Adipocyte (in vitro differentiated cells): ENCODE results near the gene SYNCRIP.

ENCODE experiments used
- DNase-seq: peaks from one replicate; pipeline ENCODE4 v3.0.0-alpha.2; 2015; ENCODE audit warnings: low read depth
- H3K27me3 ChIP-seq: replicated peaks from 2 replicates; pipeline ENCODE4 v1.7.0; 2013; ENCODE audit warnings: mild to moderate bottlenecking, low read length, moderate library complexity; ENCODE audit not compliant: control insufficient read depth, insufficient read depth
- H3K36me3 ChIP-seq: 2 replicates; pipeline ENCODE4 v1.7.0; 2013; ENCODE audit warnings: low read length, mild to moderate bottlenecking, moderate library complexity; ENCODE audit not compliant: control insufficient read depth, insufficient read depth, severe bottlenecking
- H3K4me1 ChIP-seq: 2 replicates; pipeline ENCODE4 v1.7.0; 2013; ENCODE audit warnings: mild to moderate bottlenecking, low read length, moderate library complexity; ENCODE audit not compliant: control insufficient read depth, insufficient read depth
- H3K4me3 ChIP-seq: 2 replicates; pipeline ENCODE4 v1.7.0; 2013; ENCODE audit warnings: mild to moderate bottlenecking, low read length, moderate library complexity
- H3K9ac ChIP-seq: 2 replicates; pipeline ENCODE4 v1.7.0; 2013; ENCODE audit warnings: mild to moderate bottlenecking, low read length, moderate library complexity
- H3K9me3 ChIP-seq: 2 replicates; pipeline ENCODE4 v1.7.0; 2013; ENCODE audit warnings: mild to moderate bottlenecking, low read length, moderate library complexity; ENCODE audit not compliant: control insufficient read depth

Gene SYNCRIP

DNA sequence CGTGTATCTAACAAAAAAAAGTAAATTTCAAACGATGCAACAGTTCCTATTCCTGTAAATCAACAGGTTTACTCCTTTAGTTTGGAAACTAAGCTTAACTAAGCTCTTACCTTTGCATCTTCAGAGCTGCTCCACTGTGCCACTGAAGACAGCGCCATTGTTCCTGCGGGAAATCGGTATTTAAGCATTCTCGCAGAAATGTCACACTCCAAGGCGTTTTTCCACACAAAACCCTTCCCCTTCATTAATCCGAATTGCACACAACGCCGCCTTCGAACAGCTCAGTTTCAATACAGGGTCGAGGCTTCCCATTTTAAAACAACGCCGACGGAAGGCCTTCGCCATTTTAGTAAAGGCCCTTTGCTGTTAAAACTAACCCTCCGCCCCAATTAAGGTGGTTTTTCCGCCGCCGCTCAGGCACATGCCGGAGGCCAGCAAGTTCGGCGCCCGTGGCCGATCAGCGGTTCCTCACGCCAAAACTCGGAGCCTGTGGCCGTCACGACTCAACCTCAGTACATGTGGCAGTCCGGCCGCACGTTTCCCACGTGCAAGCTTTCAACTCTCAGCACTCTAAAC, 35.4 kb upstream of the SYNCRIP start:
- no peak for DNase-seq
- Histone ChIP-seq H3K9me3 (no peaks in the 10 kb centered on the region), H3K4me1 (peaks cover 30% of the 10 kb centered on the region)

DNA sequence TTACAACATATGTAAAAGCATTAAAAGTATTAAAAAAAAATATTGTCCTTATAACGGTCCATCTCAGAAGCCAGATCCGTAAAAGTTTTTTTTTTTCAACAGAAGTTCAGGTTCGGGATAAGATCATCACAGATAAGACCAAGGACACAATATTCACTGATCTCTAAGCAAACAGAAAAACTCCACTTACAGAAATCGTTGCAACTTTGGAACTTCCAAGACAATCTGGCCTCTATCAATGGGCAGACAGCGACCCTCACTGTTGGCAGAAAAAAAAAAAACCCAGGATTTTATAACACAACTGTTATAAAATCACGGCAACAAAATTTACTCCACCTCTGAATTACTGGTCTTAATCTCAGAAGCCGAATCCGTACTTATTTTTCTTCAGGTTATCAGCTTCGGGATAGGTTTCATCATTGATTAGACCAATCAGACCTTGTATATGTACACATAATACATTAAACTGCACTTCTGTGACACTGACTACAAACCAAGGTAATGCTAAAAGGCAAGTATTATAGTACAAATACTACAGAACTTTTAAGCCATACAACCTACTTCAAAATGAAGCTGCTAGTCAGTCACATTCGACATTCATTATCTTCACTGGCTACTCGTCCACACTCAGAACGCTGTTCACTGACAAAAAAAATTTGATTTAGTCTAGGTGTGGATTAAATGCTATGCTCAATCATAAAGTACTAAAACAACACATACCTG, 34.7 kb upstream of the SYNCRIP start:
- H3K36me3 ChIP-seq, result peaks cover 23% of the 10 kb centered on the region
- H3K9me3 ChIP-seq, result no peaks in the 10 kb centered on the region
- H3K4me3 ChIP-seq, result peak overlapping the region; percentile 99
- peaks cover 30% of the 10 kb centered on the region for H3K4me1 ChIP-seq
- H3K27me3 ChIP-seq, result no peaks in the 10 kb centered on the region
- H3K9ac ChIP-seq, result peak overlapping the region; percentile 99
- peak; percentile 54 for DNase-seq

More for the DNA sequence above, 35.4 kb upstream of the SYNCRIP start:
- Histone ChIP-seq H3K27me3 (no peaks in the 10 kb centered on the region), H3K36me3 (peaks cover 23% of the 10 kb centered on the region), H3K4me3 (peak overlapping the region; percentile 99), H3K9ac (peak overlapping the region; percentile 99)

DNA sequence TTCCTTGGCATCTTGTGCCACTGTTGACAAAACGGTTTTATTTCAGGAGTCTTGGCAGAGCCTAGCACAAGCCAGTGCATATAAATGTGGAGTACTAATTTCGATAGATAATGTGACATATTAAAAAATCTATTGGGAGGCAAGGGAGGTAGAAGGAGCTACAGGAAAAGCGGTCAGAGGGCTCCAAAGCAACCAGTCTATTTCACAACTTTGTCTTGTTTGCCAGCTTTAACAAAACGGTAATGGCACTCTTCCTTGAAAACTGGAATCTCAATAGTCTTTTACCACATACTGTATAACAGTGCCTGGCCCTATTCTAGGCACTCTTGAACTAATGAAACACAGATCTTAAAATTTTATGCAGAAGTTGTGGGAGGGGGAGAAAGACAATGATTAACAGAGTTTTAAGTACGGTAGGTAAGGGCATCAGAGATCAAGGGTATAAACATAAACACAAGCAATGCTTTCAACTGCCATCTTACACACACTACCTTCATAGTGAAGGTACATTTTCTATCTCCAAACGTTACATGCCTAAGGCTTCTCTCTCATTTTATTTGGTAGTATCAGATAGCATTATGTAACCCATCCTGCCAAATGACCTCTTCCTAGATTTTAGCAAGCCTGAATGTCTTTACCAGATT, 33.5 kb upstream of the SYNCRIP start:
- H3K4me1 ChIP-seq, result peaks cover 30% of the 10 kb centered on the region
- H3K4me3 ChIP-seq, result peak overlapping the region; percentile 99
- peaks cover 23% of the 10 kb centered on the region for H3K36me3 ChIP-seq
- no peaks in the 10 kb centered on the region for H3K27me3 ChIP-seq
- no peaks in the 10 kb centered on the region for H3K9me3 ChIP-seq
- peak; percentile 51 for DNase-seq
- peak overlapping the region; percentile 99 for H3K9ac ChIP-seq

DNA sequence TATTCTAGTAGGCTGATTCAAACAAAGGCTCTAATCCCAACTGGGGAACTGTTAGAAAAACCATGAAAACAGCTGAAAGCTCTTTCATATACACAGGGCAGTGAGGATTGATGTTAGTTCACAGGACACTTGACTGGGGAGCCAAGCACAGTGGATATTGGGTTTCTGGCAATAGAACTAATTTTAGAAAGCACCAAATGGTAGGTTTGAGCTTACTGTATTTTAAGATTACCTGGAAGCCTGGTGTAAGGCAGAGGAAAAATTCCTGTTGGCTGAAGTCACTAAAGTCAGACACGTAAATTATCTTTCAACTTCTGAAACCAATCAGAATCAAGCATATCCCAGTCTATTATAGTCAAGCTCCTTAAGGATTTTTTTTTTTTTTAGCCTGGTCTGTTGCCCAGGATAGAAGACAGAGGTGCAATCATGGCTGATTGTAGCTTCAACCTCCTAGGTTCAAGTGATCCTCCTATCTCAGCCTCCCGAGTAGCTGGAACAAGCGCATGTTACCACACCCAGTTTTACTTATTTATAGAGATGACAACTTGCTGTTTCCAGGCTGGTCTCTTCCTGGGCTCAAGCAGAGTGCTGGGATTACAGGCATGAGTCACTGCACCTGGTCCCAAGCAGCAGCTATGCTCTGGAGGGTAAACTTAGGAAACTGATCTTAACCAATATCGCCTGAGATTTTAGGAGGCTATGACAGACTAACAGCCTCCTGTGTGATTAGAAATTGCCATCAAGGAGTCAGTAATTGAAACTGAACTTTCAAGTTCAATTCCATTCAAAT, 32.5 kb upstream of the SYNCRIP start:
- peaks cover 23% of the 10 kb centered on the region for H3K36me3 ChIP-seq
- peak; percentile 41 for DNase-seq

DNA sequence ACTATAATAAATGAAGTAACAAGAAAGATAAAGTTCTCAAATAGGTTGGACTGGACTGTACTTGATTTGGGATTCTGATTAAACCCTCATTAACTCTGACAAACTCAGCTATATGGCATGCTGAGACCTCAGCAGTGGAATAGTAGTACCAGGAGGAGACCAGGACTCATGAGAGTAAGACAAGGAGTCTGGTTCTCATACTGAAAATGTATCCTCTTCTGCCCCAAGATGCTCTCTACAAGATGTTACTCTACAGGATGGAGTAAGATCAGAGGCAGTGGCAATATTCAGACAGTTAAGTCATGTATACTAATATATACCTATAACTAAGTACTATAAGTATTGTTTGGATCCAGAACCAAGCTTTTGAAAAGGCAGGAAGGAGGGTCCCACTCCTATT, 31.9 kb upstream of the SYNCRIP start:
- Histone ChIP-seq H3K27me3 (no peaks in the 10 kb centered on the region), H3K9ac (no peak overlapping the region), H3K36me3 (peaks cover 23% of the 10 kb centered on the region), H3K4me3 (peak overlapping the region; percentile 99), H3K9me3 (no peaks in the 10 kb centered on the region), H3K4me1 (peaks cover 37% of the 10 kb centered on the region)
- DNase-seq, result peak; percentile 6

More for the DNA sequence above, 32.5 kb upstream of the SYNCRIP start:
- peak overlapping the region; percentile 99 for H3K9ac ChIP-seq
- H3K4me1 ChIP-seq, result peaks cover 34% of the 10 kb centered on the region
- H3K9me3 ChIP-seq, result no peaks in the 10 kb centered on the region
- no peaks in the 10 kb centered on the region for H3K27me3 ChIP-seq
- H3K4me3 ChIP-seq, result peak overlapping the region; percentile 99

DNA sequence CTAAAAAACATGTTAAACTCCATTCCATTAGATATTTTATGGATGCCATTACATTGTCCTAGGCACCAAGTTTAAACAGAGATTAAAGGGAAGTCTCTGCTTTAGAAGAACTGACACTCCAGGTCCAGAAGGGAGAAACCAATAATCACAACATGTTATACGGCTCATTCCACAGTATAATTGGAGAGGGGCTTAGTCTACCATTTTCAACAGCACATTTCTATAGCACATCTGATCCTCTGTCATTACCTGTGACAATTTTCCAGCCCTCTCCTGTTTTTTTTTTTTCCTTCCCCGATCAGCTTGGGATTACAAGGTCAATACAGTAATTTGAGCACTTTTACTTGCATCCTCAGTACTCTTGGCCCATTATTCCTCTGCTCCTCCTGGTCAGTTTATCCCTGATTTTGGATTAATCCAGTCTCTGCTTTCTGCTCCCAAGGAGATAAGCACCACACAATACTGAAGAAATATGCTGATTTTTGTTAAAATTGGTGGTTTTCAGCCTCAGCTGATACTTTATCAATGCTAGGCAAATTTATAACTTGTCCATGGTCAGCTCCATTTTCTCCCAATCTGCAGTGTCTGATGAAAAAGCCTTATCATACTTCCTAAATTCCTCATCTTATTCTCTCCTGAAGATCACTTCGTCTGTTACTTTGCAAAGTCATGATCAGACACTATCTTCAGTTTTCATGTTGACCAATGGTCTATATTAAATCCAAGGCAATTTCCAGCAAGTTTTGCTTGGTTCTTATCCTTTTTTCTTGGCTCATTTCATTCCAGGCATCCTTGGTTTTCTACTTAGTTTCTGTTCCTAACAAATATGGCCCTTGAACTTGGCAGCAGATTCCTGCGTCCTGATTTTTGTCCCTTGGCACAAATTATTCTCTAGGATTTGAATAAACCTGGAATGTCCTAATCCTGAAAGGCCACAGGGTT, 30.8 kb upstream of the SYNCRIP start:
- no peaks in the 10 kb centered on the region for H3K9me3 ChIP-seq
- no peak overlapping the region for H3K4me3 ChIP-seq
- no peaks in the 10 kb centered on the region for H3K27me3 ChIP-seq
- peak; percentile 1 for DNase-seq
- peaks cover 37% of the 10 kb centered on the region for H3K4me1 ChIP-seq
- H3K9ac ChIP-seq, result no peak overlapping the region
- H3K36me3 ChIP-seq, result peaks cover 23% of the 10 kb centered on the region

DNA sequence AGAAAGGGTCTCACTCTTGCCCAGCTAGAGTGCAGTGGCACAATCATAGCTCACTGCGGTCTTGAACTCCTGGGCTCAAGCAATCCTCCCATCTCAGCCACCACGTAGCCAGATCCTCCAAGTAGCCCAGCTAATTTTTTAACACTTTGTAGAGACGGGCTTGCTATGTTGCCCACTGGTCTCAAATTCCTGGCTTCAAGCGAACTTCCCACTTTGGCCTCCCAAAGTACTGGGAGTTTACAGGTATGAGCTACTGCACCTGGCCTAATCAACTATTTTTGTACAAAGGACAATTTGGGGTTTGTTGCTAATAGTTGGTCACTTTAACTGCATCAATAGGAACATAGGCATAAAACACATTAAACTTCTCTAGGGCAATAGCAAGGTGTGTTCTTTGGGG, 29.9 kb upstream of the SYNCRIP start:
- no peak overlapping the region for H3K4me3 ChIP-seq
- H3K27me3 ChIP-seq, result no peaks in the 10 kb centered on the region
- peaks cover 37% of the 10 kb centered on the region for H3K4me1 ChIP-seq
- no peak for DNase-seq
- no peak overlapping the region for H3K9ac ChIP-seq
- peaks cover 23% of the 10 kb centered on the region for H3K36me3 ChIP-seq
- H3K9me3 ChIP-seq, result no peaks in the 10 kb centered on the region

DNA sequence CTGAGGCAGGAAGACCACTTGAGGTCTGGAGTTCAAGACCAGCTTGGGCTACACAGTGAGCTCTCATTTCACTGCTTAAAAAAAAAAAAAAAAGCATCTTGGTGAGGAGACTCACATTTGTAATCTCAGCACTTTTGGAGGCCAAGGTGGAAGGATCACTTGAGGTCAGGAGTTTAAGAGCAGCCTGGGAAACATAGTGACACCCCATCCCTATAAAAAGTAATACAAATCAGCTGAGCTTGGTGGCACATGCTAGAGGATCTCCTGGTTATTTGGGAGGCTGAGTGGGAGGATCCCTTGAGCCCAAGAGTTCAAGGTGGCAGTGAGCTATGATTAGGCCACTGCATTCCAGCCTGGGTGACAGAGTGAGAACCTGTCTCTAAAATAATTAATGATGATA, 29.4 kb upstream of the SYNCRIP start:
- peaks cover 37% of the 10 kb centered on the region for H3K4me1 ChIP-seq
- no peak for DNase-seq

DNA sequence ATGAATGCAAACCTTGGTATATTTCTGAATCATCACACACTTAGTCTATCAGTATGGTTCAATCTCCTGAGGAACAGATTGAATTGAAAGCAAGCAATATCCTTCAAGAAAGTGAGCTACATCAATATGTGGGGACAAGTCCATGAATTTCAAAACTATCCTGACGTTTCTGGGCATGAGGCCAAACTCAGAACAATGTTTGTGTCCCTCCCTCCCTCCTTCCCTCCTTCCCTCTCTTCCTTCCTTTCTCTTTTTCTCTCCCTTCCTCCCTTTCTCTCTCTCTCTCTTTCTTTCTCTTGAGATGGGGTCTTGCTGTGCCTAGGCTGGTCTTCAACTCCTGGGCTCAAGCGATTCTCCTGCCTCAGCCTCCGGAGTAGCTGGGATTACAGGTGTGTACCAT, 27.9 kb upstream of the SYNCRIP start:
- no peak overlapping the region for H3K9ac ChIP-seq
- DNase-seq, result peak; percentile 70
- H3K4me1 ChIP-seq, result peaks cover 32% of the 10 kb centered on the region
- H3K36me3 ChIP-seq, result peaks cover 15% of the 10 kb centered on the region
- H3K9me3 ChIP-seq, result no peaks in the 10 kb centered on the region
- no peaks in the 10 kb centered on the region for H3K27me3 ChIP-seq
- H3K4me3 ChIP-seq, result no peak overlapping the region

More for the DNA sequence above, 29.4 kb upstream of the SYNCRIP start:
- no peaks in the 10 kb centered on the region for H3K27me3 ChIP-seq
- no peak overlapping the region for H3K9ac ChIP-seq
- peaks cover 23% of the 10 kb centered on the region for H3K36me3 ChIP-seq
- H3K4me3 ChIP-seq, result no peak overlapping the region
- H3K9me3 ChIP-seq, result no peaks in the 10 kb centered on the region

DNA sequence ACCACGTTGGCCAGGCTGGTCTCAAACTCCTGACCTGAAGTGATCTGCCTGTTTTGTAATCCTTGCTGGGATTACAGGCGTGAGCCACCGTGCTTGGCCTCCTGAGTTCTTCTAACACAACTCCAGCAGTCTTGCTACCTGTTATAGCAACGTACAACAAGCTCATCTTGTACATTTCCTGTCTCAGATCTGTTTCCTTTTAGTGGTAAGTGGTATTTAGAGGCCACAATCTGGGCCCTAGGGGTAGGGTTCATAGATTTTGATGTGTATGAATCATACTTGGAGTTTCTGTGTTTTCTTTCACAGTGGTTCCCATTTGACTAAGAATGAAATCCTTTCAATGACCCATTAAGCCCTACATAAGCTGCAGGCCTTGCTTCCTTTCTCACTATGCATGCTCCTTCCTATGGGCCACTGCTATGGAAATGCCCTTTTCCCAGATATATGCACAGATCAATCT, 27.1 kb upstream of the SYNCRIP start:
- H3K4me3 ChIP-seq, result no peak overlapping the region
- peak; percentile 59 for DNase-seq
- H3K4me1 ChIP-seq, result peaks cover 24% of the 10 kb centered on the region
- peaks cover 7% of the 10 kb centered on the region for H3K36me3 ChIP-seq
- H3K9me3 ChIP-seq, result no peaks in the 10 kb centered on the region
- no peaks in the 10 kb centered on the region for H3K27me3 ChIP-seq
- no peak overlapping the region for H3K9ac ChIP-seq
